Measurements from ENCODE around the gene DECR2. TPM values are rescaled to one million over a fixed set of nuclear protein-coding genes. Genes with fewer than 3 reads are reported as not detected.

Gene DECR2
- total and polyA plus RNA-seq, 2 donors (not counting 1 experiment from before 2014, with no cell fraction given): 12.0 to 12.1 TPM

- Histone ChIP-seq H2AFZ (ENCODE audit: low read length) (peak within 1 kb of the TSS; percentile 81), H4K20me1 (ENCODE audit: control insufficient read depth, extremely low read depth, insufficient read depth, low read length) (no peaks in the 10 kb centered on the region), H3K79me2 (ENCODE audit: control insufficient read depth, insufficient read depth, low read length) (peaks cover 1% of the 10 kb centered on the region), H3K4me3 (replicated peaks in 1 of 4; ENCODE audit: control extremely low read depth in 1 of 4, insufficient read depth in 1 of 4, low read depth in 3 of 4, low read length in 4 of 4) (peak within 1 kb of the TSS; percentile 38 to 65 (median 56)), H3K27ac (ENCODE audit: insufficient read depth, low read length) (peak within 1 kb of the TSS; percentile 8), H3K27me3 (ENCODE audit: control insufficient read depth, insufficient read depth, low read length) (no peaks in the 10 kb centered on the region), H3K36me3 (ENCODE audit: control insufficient read depth, insufficient read depth, low read length) (peaks cover 8% of the 10 kb centered on the region), H3K4me2 (ENCODE audit: extremely low read depth, insufficient read depth, low read length) (peak within 1 kb of the TSS; percentile 88), H3K9me3 (ENCODE audit: control insufficient read depth, insufficient read depth, low read depth, low read length) (no peaks in the 10 kb centered on the region), H3K9ac (ENCODE audit: insufficient read depth, low read length) (peak within 1 kb of the TSS; percentile 67), H3K4me1 (ENCODE audit: control insufficient read depth, extremely low read depth, insufficient read depth, low read length) (peaks cover 2% of the 10 kb centered on the region)
- TF ChIP-seq EZH2 (IDR thresholded peaks at IDR 0.05; ENCODE audit: low read length, missing control alignments): no peak
- TF ChIP-seq CTCF (conservative IDR thresholded peaks at IDR 0.05 in 1 of 2, IDR thresholded peaks at IDR 0.05 in 1 of 2; ENCODE audit: low read depth in 1 of 2, low read length in 2 of 2): no peak
- DNase-seq (ENCODE audit: low read depth in 2 of 2): no peak
Observed at GRCh38 chr16:397135-397661, 4.5 kb upstream of the DECR2 start, which contains the start of gene NME4. NME4 (plus strand) TSS chr16:397199; CDS start chr16:397223, 24 bp downstream.

- H3K4me3 ChIP-seq (replicated peaks in 1 of 4; ENCODE audit: control extremely low read depth in 1 of 4, insufficient read depth in 1 of 4, low read depth in 3 of 4, low read length in 4 of 4): peak overlapping the region in 2 of 4 experiments; percentile 11 to 46
- peaks cover 2% of the 10 kb centered on the region for H3K4me1 ChIP-seq (ENCODE audit: control insufficient read depth, extremely low read depth, insufficient read depth, low read length)
- H2AFZ ChIP-seq (ENCODE audit: low read length): no peak overlapping the region
- no peak overlapping the region for H3K27ac ChIP-seq (ENCODE audit: insufficient read depth, low read length)
- peak; percentile 31 to 39 for TF ChIP-seq CTCF (conservative IDR thresholded peaks at IDR 0.05 in 1 of 2, IDR thresholded peaks at IDR 0.05 in 1 of 2; ENCODE audit: low read depth in 1 of 2, low read length in 2 of 2)
- no peak for TF ChIP-seq EZH2 (IDR thresholded peaks at IDR 0.05; ENCODE audit: low read length, missing control alignments)
- H3K36me3 ChIP-seq (ENCODE audit: control insufficient read depth, insufficient read depth, low read length): peaks cover 8% of the 10 kb centered on the region
- H3K79me2 ChIP-seq (ENCODE audit: control insufficient read depth, insufficient read depth, low read length): peaks cover 1% of the 10 kb centered on the region
- H3K4me2 ChIP-seq (ENCODE audit: extremely low read depth, insufficient read depth, low read length): peak overlapping the region; percentile 64
- no peaks in the 10 kb centered on the region for H4K20me1 ChIP-seq (ENCODE audit: control insufficient read depth, extremely low read depth, insufficient read depth, low read length)
- peak overlapping the region; percentile 37 for H3K9ac ChIP-seq (ENCODE audit: insufficient read depth, low read length)
- no peaks in the 10 kb centered on the region for H3K9me3 ChIP-seq (ENCODE audit: control insufficient read depth, insufficient read depth, low read depth, low read length)
- H3K27me3 ChIP-seq (ENCODE audit: control insufficient read depth, insufficient read depth, low read length): no peaks in the 10 kb centered on the region
- peak; percentile 61 to 73 for DNase-seq (ENCODE audit: low read depth in 2 of 2)
Observed at GRCh38 chr16:397736-398332, 3.9 kb upstream of the DECR2 start.

- Histone ChIP-seq H3K27ac (ENCODE audit: insufficient read depth, low read length) (no peak overlapping the region), H4K20me1 (ENCODE audit: control insufficient read depth, extremely low read depth, insufficient read depth, low read length) (no peaks in the 10 kb centered on the region), H3K9me3 (ENCODE audit: control insufficient read depth, insufficient read depth, low read depth, low read length) (no peaks in the 10 kb centered on the region), H3K79me2 (ENCODE audit: control insufficient read depth, insufficient read depth, low read length) (peaks cover 1% of the 10 kb centered on the region), H3K4me3 (replicated peaks in 1 of 4; ENCODE audit: control extremely low read depth in 1 of 4, insufficient read depth in 1 of 4, low read depth in 3 of 4, low read length in 4 of 4) (no peak overlapping the region), H3K4me1 (ENCODE audit: control insufficient read depth, extremely low read depth, insufficient read depth, low read length) (peaks cover 2% of the 10 kb centered on the region), H3K36me3 (ENCODE audit: control insufficient read depth, insufficient read depth, low read length) (peaks cover 8% of the 10 kb centered on the region), H3K27me3 (ENCODE audit: control insufficient read depth, insufficient read depth, low read length) (no peaks in the 10 kb centered on the region), H3K9ac (ENCODE audit: insufficient read depth, low read length) (no peak overlapping the region), H3K4me2 (ENCODE audit: extremely low read depth, insufficient read depth, low read length) (no peak overlapping the region), H2AFZ (ENCODE audit: low read length) (no peak overlapping the region)
- no peak for DNase-seq (ENCODE audit: low read depth in 2 of 2)
- TF ChIP-seq EZH2 (IDR thresholded peaks at IDR 0.05; ENCODE audit: low read length, missing control alignments) (no peak), CTCF (conservative IDR thresholded peaks at IDR 0.05 in 1 of 2, IDR thresholded peaks at IDR 0.05 in 1 of 2; ENCODE audit: low read depth in 1 of 2, low read length in 2 of 2) (no peak)
Observed at GRCh38 chr16:398561-399339, 2.9 kb upstream of the DECR2 start.
